ENCODE measurements around the gene RBPJ. TPM values are rescaled to one million over a fixed set of nuclear protein-coding genes. Genes with fewer than 3 reads are reported as not detected.

The RBPJ gene
- total RNA-seq, 1 donor from 2014 or later: 120 TPM

GRCh38 chr4:26369132-26369531, 48.3 kb downstream of the RBPJ start:
- no peak for DNase-seq (ENCODE audit: low spot score)
- no peaks in the 10 kb centered on the region for H3K9me3 Mint-ChIP-seq
- Histone ChIP-seq H3K9ac (no peak overlapping the region), H3K36me3 (no peaks in the 10 kb centered on the region), H3K4me1 (peaks cover 42% of the 10 kb centered on the region), H4K20me1 (ENCODE audit: low read depth) (peaks cover 81% of the 10 kb centered on the region), H3K27me3 (no peaks in the 10 kb centered on the region), H3K4me3 (no peak overlapping the region), H2AFZ (replicated peaks) (no peak overlapping the region), H3F3A (ENCODE audit: low read depth) (no peaks in the 10 kb centered on the region), H3K27ac (peak overlapping the region; percentile 33), H3K9me3 (ENCODE audit: low read depth) (no peaks in the 10 kb centered on the region), H3K4me2 (no peak overlapping the region), H3K79me2 (ENCODE audit: low read depth) (peaks cover 100% of the 10 kb centered on the region)
- H3K4me1 Mint-ChIP-seq: peaks cover 28% of the 10 kb centered on the region
- peaks cover 11% of the 10 kb centered on the region for H3K36me3 Mint-ChIP-seq
- H3K27ac Mint-ChIP-seq: no peak overlapping the region
- no peak for TF ChIP-seq EZH2phosphoT487 (IDR thresholded peaks at IDR 0.05)
- TF ChIP-seq EZH2 (IDR thresholded peaks at IDR 0.05): no peak
- H3K27me3 Mint-ChIP-seq (ENCODE audit: insufficient read depth, low read depth): no peaks in the 10 kb centered on the region
- no peak overlapping the region for H3K4me3 Mint-ChIP-seq

GRCh38 chr4:26369581-26369980, 48.8 kb downstream of the RBPJ start:
- no peaks in the 10 kb centered on the region for H3K36me3 ChIP-seq
- Mint-ChIP-seq H3K36me3 (peaks cover 10% of the 10 kb centered on the region), H3K4me1 (peaks cover 28% of the 10 kb centered on the region), H3K4me3 (no peak overlapping the region), H3K27ac (no peak overlapping the region), H3K27me3 (ENCODE audit: insufficient read depth, low read depth) (no peaks in the 10 kb centered on the region), H3K9me3 (no peaks in the 10 kb centered on the region)
- H4K20me1 ChIP-seq (ENCODE audit: low read depth): peaks cover 77% of the 10 kb centered on the region
- no peak overlapping the region for H3K9ac ChIP-seq
- H3K4me3 ChIP-seq: no peak overlapping the region
- TF ChIP-seq EZH2phosphoT487 (IDR thresholded peaks at IDR 0.05) (no peak), EZH2 (IDR thresholded peaks at IDR 0.05) (no peak)
- TF ChIP-seq, protein P1, sequence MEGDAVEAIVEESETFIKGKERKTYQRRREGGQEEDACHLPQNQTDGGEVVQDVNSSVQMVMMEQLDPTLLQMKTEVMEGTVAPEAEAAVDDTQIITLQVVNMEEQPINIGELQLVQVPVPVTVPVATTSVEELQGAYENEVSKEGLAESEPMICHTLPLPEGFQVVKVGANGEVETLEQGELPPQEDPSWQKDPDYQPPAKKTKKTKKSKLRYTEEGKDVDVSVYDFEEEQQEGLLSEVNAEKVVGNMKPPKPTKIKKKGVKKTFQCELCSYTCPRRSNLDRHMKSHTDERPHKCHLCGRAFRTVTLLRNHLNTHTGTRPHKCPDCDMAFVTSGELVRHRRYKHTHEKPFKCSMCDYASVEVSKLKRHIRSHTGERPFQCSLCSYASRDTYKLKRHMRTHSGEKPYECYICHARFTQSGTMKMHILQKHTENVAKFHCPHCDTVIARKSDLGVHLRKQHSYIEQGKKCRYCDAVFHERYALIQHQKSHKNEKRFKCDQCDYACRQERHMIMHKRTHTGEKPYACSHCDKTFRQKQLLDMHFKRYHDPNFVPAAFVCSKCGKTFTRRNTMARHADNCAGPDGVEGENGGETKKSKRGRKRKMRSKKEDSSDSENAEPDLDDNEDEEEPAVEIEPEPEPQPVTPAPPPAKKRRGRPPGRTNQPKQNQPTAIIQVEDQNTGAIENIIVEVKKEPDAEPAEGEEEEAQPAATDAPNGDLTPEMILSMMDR (IDR thresholded peaks at IDR 0.05): no peak
- H3K27me3 ChIP-seq: no peaks in the 10 kb centered on the region
- H2AFZ ChIP-seq (replicated peaks): no peak overlapping the region
- peaks cover 100% of the 10 kb centered on the region for H3K79me2 ChIP-seq (ENCODE audit: low read depth)
- H3K9me3 ChIP-seq (ENCODE audit: low read depth): no peaks in the 10 kb centered on the region
- no peak overlapping the region for H3K4me2 ChIP-seq
- H3F3A ChIP-seq (ENCODE audit: low read depth): no peaks in the 10 kb centered on the region
- DNase-seq (ENCODE audit: low spot score): no peak
- H3K4me1 ChIP-seq: peaks cover 42% of the 10 kb centered on the region
- H3K27ac ChIP-seq: peak overlapping the region; percentile 33

- TF ChIP-seq, protein P1 (IDR thresholded peaks at IDR 0.05): no peak
- no peak for TF ChIP-seq EZH2 (IDR thresholded peaks at IDR 0.05)
- no peak for TF ChIP-seq EZH2phosphoT487 (IDR thresholded peaks at IDR 0.05)
- H3K36me3 Mint-ChIP-seq: peaks cover 11% of the 10 kb centered on the region
- H3K4me2 ChIP-seq: no peak overlapping the region
- no peak overlapping the region for H3K9ac ChIP-seq
- no peak overlapping the region for H3K27ac ChIP-seq
- no peaks in the 10 kb centered on the region for H3K9me3 Mint-ChIP-seq
- H3K36me3 ChIP-seq: no peaks in the 10 kb centered on the region
- no peaks in the 10 kb centered on the region for H3K27me3 ChIP-seq
- no peak overlapping the region for H3K4me3 ChIP-seq
- H3K9me3 ChIP-seq (ENCODE audit: low read depth): no peaks in the 10 kb centered on the region
- H3K27ac Mint-ChIP-seq: no peak overlapping the region
- H3K27me3 Mint-ChIP-seq (ENCODE audit: insufficient read depth, low read depth): no peaks in the 10 kb centered on the region
- H2AFZ ChIP-seq (replicated peaks): no peak overlapping the region
- no peak for DNase-seq (ENCODE audit: low spot score)
- H3K4me1 Mint-ChIP-seq: peaks cover 30% of the 10 kb centered on the region
- no peak overlapping the region for H3K4me3 Mint-ChIP-seq
- H3K4me1 ChIP-seq: peaks cover 46% of the 10 kb centered on the region
- H4K20me1 ChIP-seq (ENCODE audit: low read depth): peaks cover 76% of the 10 kb centered on the region
- H3K79me2 ChIP-seq (ENCODE audit: low read depth): peaks cover 100% of the 10 kb centered on the region
- no peaks in the 10 kb centered on the region for H3F3A ChIP-seq (ENCODE audit: low read depth)
These were observed 51.3 kb downstream of the RBPJ start for GRCh38 chr4:26372076-26372475.

GRCh38 chr4:26372525-26373172, 51.8 kb downstream of the RBPJ start:
- H3K9me3 Mint-ChIP-seq: no peaks in the 10 kb centered on the region
- H3K27me3 Mint-ChIP-seq (ENCODE audit: insufficient read depth, low read depth): no peaks in the 10 kb centered on the region
- no peaks in the 10 kb centered on the region for H3K36me3 ChIP-seq
- H4K20me1 ChIP-seq (ENCODE audit: low read depth): peaks cover 75% of the 10 kb centered on the region
- no peak overlapping the region for H2AFZ ChIP-seq (replicated peaks)
- H3K36me3 Mint-ChIP-seq: peaks cover 11% of the 10 kb centered on the region
- no peaks in the 10 kb centered on the region for H3K27me3 ChIP-seq
- H3K4me1 Mint-ChIP-seq: peaks cover 33% of the 10 kb centered on the region
- H3K27ac ChIP-seq: no peak overlapping the region
- H3K4me3 ChIP-seq: no peak overlapping the region
- no peak overlapping the region for H3K4me2 ChIP-seq
- H3F3A ChIP-seq (ENCODE audit: low read depth): no peaks in the 10 kb centered on the region
- TF ChIP-seq, protein P1 (IDR thresholded peaks at IDR 0.05): no peak
- TF ChIP-seq EZH2phosphoT487 (IDR thresholded peaks at IDR 0.05): no peak
- no peak for TF ChIP-seq EZH2 (IDR thresholded peaks at IDR 0.05)
- H3K4me1 ChIP-seq: peaks cover 49% of the 10 kb centered on the region
- H3K27ac Mint-ChIP-seq: no peak overlapping the region
- no peak overlapping the region for H3K9ac ChIP-seq
- H3K79me2 ChIP-seq (ENCODE audit: low read depth): peaks cover 100% of the 10 kb centered on the region
- DNase-seq (ENCODE audit: low spot score): peak; percentile 16
- H3K4me3 Mint-ChIP-seq: no peak overlapping the region
- H3K9me3 ChIP-seq (ENCODE audit: low read depth): no peaks in the 10 kb centered on the region
